Amniotic stem cell (primary cell): Measurements from ENCODE around the gene DENND1A.
A peak's percentile ranks its signal among the peaks of the same experiment; 100 is the strongest.

Source experiments
- DNase-seq: peaks from one replicate; lab custom pipeline; 2025; lab: John Stamatoyannopoulos, UW

DENND1A gene

GRCh38 chr9:123342247-123342646 lies 587.7 kb downstream of the DENND1A start:
- DNase-seq = no peak

- DNase-seq = no peak
These were observed 588.1 kb downstream of the DENND1A start for GRCh38 chr9:123341816-123342215.

GRCh38 chr9:123339666-123340510 lies 590.0 kb downstream of the DENND1A start:
- DNase-seq = no peak

- DNase-seq = no peak
These were observed 590.9 kb downstream of the DENND1A start for GRCh38 chr9:123338710-123339665.

GRCh38 chr9:123337971-123338370 lies 592.0 kb downstream of the DENND1A start:
- no peak for DNase-seq

GRCh38 chr9:123336959-123337358 lies 593.0 kb downstream of the DENND1A start:
- no peak for DNase-seq

GRCh38 chr9:123336449-123336848 lies 593.5 kb downstream of the DENND1A start:
- DNase-seq = no peak

- no peak for DNase-seq
These were observed 594.0 kb downstream of the DENND1A start for GRCh38 chr9:123335986-123336329.

GRCh38 chr9:123335193-123335985 lies 594.5 kb downstream of the DENND1A start:
- peak; percentile 66 for DNase-seq

GRCh38 chr9:123334639-123335038 lies 595.3 kb downstream of the DENND1A start:
- DNase-seq = no peak

GRCh38 chr9:123333058-123333669 lies 596.8 kb downstream of the DENND1A start:
- peak; percentile 42 for DNase-seq

- no peak for DNase-seq
These were observed 598.4 kb downstream of the DENND1A start for GRCh38 chr9:123331346-123332060.
